Right lung (tissue), 5 donors: Measurements from ENCODE around the gene ARHGAP26. TPM values are rescaled to one million over a fixed set of nuclear protein-coding genes. Genes with fewer than 3 reads are reported as not detected.
"Not testable (repeated sequence)": the region's sequence is repeated elsewhere in the genome, so short reads cannot be mapped to it uniquely, and the experiment has no call there.

Experiments used
- DNase-seq, 2 donors: peaks; one replicate each; pipeline ENCODE4 v3.0.0-alpha.2; 2013
- polyA plus RNA-seq, 5 donors: library from polyadenylated mRNA; unstranded; fragments of 120-200 nt; gene quantifications; one replicate each; pipeline versions ENCODE4 v1.2.1 to v1.2.3, GENCODE V29; 2013; ENCODE audit warnings: inconsistent platforms in 1 of 5, low replicate concordance in 1 of 5; ENCODE audit not compliant: insufficient read length in 5 of 5, insufficient read depth in 1 of 5

Gene ARHGAP26
- polyA plus RNA-seq, 5 donors = 7.8 to 16.4 (median 14.2) TPM

- no peak for DNase-seq
Observed at GRCh38 chr5:143114481-143114880, 344.3 kb downstream of the ARHGAP26 start.

- DNase-seq = no peak
Observed at GRCh38 chr5:143115381-143115780, 345.2 kb downstream of the ARHGAP26 start.

GRCh38 chr5:143116814-143117213, 346.6 kb downstream of the ARHGAP26 start:
- DNase-seq = no peak

- no peak for DNase-seq
Observed at GRCh38 chr5:143117821-143118220, 347.6 kb downstream of the ARHGAP26 start.

GRCh38 chr5:143118222-143118621, 348.0 kb downstream of the ARHGAP26 start:
- DNase-seq = no peak

GRCh38 chr5:143118818-143119217, 348.6 kb downstream of the ARHGAP26 start:
- not testable (repeated sequence) for DNase-seq

GRCh38 chr5:143119291-143119769, 349.2 kb downstream of the ARHGAP26 start:
- DNase-seq = no peak

- DNase-seq = no peak
Observed at GRCh38 chr5:143119881-143120341, 349.7 kb downstream of the ARHGAP26 start.

GRCh38 chr5:143120460-143121134, 350.4 kb downstream of the ARHGAP26 start:
- no peak for DNase-seq

GRCh38 chr5:143121135-143121475, 350.9 kb downstream of the ARHGAP26 start:
- no peak for DNase-seq

- no peak for DNase-seq
Observed at GRCh38 chr5:143124593-143124992, 354.4 kb downstream of the ARHGAP26 start.

- DNase-seq = peak; percentile 38 to 51
Observed at GRCh38 chr5:143126174-143127019, 356.2 kb downstream of the ARHGAP26 start.

GRCh38 chr5:143128412-143129071, 358.4 kb downstream of the ARHGAP26 start:
- DNase-seq = no peak

- no peak for DNase-seq
Observed at GRCh38 chr5:143129203-143129602, 359.0 kb downstream of the ARHGAP26 start.

GRCh38 chr5:143129910-143130612, 359.9 kb downstream of the ARHGAP26 start:
- DNase-seq = no peak

- no peak for DNase-seq
Observed at GRCh38 chr5:143130613-143131305, 360.6 kb downstream of the ARHGAP26 start.

- DNase-seq = peak; percentile 56 to 60
Observed at GRCh38 chr5:143131972-143132371, 361.8 kb downstream of the ARHGAP26 start.

GRCh38 chr5:143132739-143133138, 362.6 kb downstream of the ARHGAP26 start:
- no peak for DNase-seq

- peak in 1 of 2 donors; percentile 30 for DNase-seq
Observed at GRCh38 chr5:143133721-143134120, 363.5 kb downstream of the ARHGAP26 start.

- no peak for DNase-seq
Observed at GRCh38 chr5:143134269-143134668, 364.1 kb downstream of the ARHGAP26 start.

- no peak for DNase-seq
Observed at GRCh38 chr5:143134900-143135299, 364.7 kb downstream of the ARHGAP26 start.
